Colonic mucosa (tissue), 4 donors: Measurements from ENCODE around the gene CSNK1D. TPM values are rescaled to one million over a fixed set of nuclear protein-coding genes. Genes with fewer than 3 reads are reported as not detected.
"Not testable (repeated sequence)": the region's sequence is repeated elsewhere in the genome, so short reads cannot be mapped to it uniquely, and the experiment has no call there.

ENCODE experiments used
- DNase-seq: peaks from one replicate; pipeline ENCODE4 v3.0.0-alpha.2; 2020
- H3K27ac ChIP-seq: fragments of 200-600 bp; one replicate; pipeline ENCODE4 v1.8.0; 2021
- H3K27me3 ChIP-seq: fragments of 200-600 bp; one replicate; pipeline ENCODE4 v1.8.0; 2021
- H3K36me3 ChIP-seq: fragments of 200-600 bp; one replicate; pipeline ENCODE4 v1.8.0; 2021
- H3K4me1 ChIP-seq: fragments of 200-600 bp; one replicate; pipeline ENCODE4 v1.8.0; 2021; ENCODE audit warnings: mild to moderate bottlenecking
- H3K4me3 ChIP-seq: fragments of 200-600 bp; one replicate; pipeline ENCODE4 v1.8.0; 2021
- H3K9ac ChIP-seq, 2 donors: one replicate each; pipeline ENCODE4 v1.7.0; 2013; ENCODE audit warnings: control low read depth in 2 of 2, low read depth in 2 of 2, low read length in 2 of 2
- H3K9me3 ChIP-seq: fragments of 200-600 bp; one replicate; pipeline ENCODE4 v1.8.0; 2021
- intact Hi-C: fragments of 100-400 bp; cut with DNase I; formaldehyde crosslinking; loops from one replicate; pipeline ENCODE4 v1.14.1; 2022
- microRNA-seq: library from miRNA; unstranded; fragments of <30 nt; microRNA quantifications from one replicate; pipeline ENCODE4, GENCODE V29; 2019
- total RNA-seq, 2 donors: library from RNA; stranded (reverse); fragmentation: NEBNext Ultra II Directional in 1 of 2; extraction: Animal tissue kit (Norgen Biotek cat#: 25700) in 1 of 2; gene quantifications; one replicate each; pipeline ENCODE4 v1.2.1, GENCODE V29; 2021
- TF ChIP-seq, protein P1 (sequence below): fragments of 200-600 bp; IDR thresholded peaks from one replicate; pipeline ENCODE4 v1.8.0; 2022; ENCODE audit warnings: antibody characterized with exemption, mild to moderate bottlenecking
- donor health status: healthy.
- donor health status: DM: no; HTN: no; CAD: no.
- donor health status: DM: no; HTN: no; CAD: no.

CSNK1D gene
- total RNA-seq, 2 donors from 2014 or later = 136 to 138 TPM

DNA sequence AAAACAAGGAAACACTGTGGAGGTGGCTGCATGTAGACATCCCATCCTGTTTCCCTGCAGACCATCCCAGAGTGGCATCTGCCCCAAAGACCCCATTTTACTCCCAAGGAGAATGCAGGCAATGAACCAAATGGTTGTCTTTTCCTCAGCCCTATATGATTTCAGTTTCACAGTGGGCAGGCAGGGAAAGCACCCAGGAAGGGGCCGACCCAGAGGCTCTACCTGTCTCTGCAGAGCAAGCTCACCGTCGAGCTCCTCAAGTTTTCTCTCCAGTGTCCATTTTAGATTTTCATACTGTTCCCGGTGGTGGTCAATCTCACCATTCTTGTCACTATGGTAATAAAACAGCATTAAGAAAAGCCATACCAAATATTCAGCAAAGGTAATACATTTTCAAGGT lies 75.4 kb downstream of the CSNK1D start:
- Histone ChIP-seq H3K9me3 (no peaks in the 10 kb centered on the region), H3K9ac (no peak overlapping the region), H3K4me3 (no peak overlapping the region), H3K4me1 (no peaks in the 10 kb centered on the region), H3K27ac (no peak overlapping the region), H3K27me3 (no peaks in the 10 kb centered on the region), H3K36me3 (no peaks in the 10 kb centered on the region)
- intact Hi-C loops = no loop called here
- DNase-seq = no peak
- TF ChIP-seq, protein P1, sequence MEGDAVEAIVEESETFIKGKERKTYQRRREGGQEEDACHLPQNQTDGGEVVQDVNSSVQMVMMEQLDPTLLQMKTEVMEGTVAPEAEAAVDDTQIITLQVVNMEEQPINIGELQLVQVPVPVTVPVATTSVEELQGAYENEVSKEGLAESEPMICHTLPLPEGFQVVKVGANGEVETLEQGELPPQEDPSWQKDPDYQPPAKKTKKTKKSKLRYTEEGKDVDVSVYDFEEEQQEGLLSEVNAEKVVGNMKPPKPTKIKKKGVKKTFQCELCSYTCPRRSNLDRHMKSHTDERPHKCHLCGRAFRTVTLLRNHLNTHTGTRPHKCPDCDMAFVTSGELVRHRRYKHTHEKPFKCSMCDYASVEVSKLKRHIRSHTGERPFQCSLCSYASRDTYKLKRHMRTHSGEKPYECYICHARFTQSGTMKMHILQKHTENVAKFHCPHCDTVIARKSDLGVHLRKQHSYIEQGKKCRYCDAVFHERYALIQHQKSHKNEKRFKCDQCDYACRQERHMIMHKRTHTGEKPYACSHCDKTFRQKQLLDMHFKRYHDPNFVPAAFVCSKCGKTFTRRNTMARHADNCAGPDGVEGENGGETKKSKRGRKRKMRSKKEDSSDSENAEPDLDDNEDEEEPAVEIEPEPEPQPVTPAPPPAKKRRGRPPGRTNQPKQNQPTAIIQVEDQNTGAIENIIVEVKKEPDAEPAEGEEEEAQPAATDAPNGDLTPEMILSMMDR = no peak

DNA sequence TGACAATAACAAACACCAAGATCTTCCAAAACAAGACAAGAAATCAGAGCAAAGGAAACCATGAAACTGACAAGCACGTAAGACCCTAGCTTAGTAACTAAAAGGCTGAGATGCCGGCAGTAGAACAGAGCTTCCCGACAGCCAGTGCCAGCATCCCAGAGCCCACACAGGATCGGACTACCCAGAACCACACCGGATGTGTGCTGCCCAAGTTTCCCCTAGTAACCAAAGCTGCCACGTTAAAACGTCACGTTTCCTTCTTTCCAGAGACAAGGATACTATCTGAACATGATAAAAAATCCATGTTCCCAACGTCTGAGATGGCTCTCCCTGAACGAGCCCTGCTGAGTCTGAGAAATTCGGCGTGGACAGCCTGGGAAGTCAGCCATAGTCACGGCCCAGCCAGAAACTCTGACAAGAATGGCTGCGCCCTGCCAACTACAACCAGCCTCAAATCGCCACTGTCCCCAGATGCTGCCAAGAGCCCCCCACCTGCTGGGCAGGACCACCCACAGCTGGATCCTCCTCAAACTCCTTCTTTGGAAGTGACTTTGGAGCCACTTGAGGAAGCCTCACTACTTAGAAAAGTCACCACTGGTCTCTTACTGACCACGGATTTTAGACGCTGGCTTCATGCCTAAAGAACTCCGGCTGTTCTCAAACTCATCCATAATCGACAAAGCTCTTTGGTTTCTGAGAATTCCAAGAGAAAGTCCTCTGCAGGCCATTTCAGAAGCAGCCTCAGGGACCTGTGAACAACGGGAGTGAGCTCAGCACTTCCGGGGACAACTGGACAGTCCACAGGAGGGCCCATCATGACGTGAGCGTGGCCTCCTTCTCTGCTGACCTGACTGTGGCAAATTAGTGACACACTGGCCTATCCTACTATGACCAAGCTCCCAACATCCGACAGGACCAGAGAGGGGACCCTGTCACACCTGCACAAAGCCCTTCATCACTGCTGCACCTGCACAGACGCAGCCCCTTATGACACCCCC lies 77.5 kb downstream of the CSNK1D start:
- Histone ChIP-seq H3K36me3 (no peaks in the 10 kb centered on the region), H3K27ac (peak overlapping the region; percentile 24), H3K9me3 (no peaks in the 10 kb centered on the region), H3K9ac (no peak overlapping the region), H3K27me3 (no peaks in the 10 kb centered on the region), H3K4me3 (no peak overlapping the region), H3K4me1 (no peaks in the 10 kb centered on the region)
- DNase-seq = no peak
- intact Hi-C loops = no loop called here
- TF ChIP-seq, protein P1 = no peak

DNA sequence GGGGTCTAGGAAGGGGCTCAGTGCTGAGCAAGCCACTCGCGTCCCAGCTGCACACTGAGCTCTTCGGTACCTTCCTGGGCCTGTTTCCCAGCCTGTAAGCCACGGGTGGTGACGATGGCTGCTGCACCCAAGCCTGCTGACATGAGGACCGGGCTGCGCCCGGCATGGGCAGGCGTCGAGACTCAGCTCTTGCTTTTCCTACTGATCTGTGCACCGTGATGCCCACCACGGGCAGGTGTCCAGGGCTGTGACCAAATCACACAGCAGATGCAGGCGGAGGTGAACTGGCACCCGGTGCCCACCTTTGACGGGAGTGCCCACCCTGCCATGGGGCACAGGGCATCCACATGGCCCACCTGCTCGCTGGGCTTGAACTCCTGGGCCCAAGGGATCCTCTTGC lies 78.7 kb downstream of the CSNK1D start:
- Histone ChIP-seq H3K27me3 (no peaks in the 10 kb centered on the region), H3K4me1 (no peaks in the 10 kb centered on the region), H3K4me3 (no peak overlapping the region), H3K27ac (no peak overlapping the region), H3K9me3 (no peaks in the 10 kb centered on the region), H3K9ac (no peak overlapping the region), H3K36me3 (no peaks in the 10 kb centered on the region)
- DNase-seq = no peak
- intact Hi-C loops = no loop called here
- TF ChIP-seq, protein P1 = no peak

DNA sequence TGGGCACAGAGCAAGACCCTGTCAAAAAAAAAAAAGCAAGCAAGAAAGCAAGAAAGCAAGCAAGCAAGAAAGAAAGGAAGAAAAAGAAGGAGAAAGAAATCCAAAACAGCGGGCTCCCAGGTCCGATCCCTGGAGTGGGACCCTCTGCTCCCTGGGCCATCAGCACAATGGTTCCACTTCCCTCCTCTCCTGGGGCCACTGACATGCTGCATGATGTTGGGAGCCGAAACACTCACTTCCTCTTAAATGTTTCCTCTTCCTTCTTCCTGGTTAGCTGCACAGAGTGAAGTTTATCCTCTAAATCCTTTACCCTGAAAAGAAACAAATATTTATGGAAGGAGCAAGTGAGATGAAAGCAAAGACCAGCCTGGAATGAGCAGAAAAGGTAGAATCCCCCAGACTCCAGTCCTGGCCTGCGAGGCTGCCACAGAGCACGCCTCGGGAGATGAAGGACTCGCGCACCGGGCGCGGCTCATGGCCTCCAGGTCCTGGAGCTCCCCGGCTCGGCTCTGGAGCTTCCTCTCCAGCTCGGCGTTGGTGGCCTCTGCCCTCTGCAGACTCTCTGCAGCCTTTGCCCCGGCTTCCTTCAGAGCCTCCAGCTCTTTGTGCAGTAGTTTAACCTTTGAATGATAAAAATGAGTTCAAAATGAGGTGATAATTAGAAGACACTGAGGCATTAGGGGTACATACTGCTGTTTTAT lies 79.8 kb downstream of the CSNK1D start:
- H3K27ac ChIP-seq = peak overlapping the region; percentile 66
- peak; percentile 78 for DNase-seq
- H3K36me3 ChIP-seq = no peaks in the 10 kb centered on the region

DNA sequence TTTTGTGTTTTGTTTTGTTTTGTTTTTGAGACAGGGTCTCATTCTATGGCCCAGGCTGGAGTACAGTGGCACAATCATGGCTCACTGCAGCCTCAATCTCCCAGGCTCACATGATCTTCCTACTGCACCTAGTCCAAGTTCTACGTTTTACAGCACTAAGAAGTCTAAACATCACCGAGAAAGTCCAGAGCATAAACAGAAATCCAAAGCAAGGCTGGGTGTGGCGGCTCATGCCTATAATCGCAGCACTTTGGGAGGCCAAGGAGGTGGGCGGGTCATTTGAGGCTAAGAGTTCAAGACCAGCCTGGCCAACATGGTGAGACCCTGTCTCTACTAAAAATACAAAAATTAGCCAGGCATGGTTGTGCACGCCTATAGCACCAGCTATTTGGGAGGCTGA lies 80.5 kb downstream of the CSNK1D start:
- peak; percentile 61 for DNase-seq

More for the DNA sequence above, 79.8 kb downstream of the CSNK1D start:
- intact Hi-C loops = no loop called here
- Histone ChIP-seq H3K27me3 (no peaks in the 10 kb centered on the region), H3K4me3 (no peak overlapping the region), H3K9me3 (no peaks in the 10 kb centered on the region), H3K9ac (no peak overlapping the region), H3K4me1 (no peaks in the 10 kb centered on the region)
- TF ChIP-seq, protein P1 = no peak

More for the DNA sequence above, 80.5 kb downstream of the CSNK1D start:
- intact Hi-C loops, H3K9me3 ChIP-seq, H3K36me3 ChIP-seq, H3K27me3 ChIP-seq, H3K9ac ChIP-seq, H3K4me3 ChIP-seq, H3K4me1 ChIP-seq: not testable (repeated sequence)
- H3K27ac ChIP-seq = peak overlapping the region; percentile 66

Small RNA genes lying within 50 kb of the gene (microRNA-seq; reads per million reads assigned to microRNA genes)
- gene MIR6787 = not detected

Other genes starting within 250 kb of the CSNK1D start
- 10 to 100 TPM in 1 of 2 donors, 1 to 10 TPM in 1; 7.0 to 16.6 TPM for gene RAC3, start 242.0 kb downstream of the CSNK1D start, total RNA-seq
- gene DCXR, start 236.0 kb downstream of the CSNK1D start, total RNA-seq = 100 to 1,000 TPM; 115 to 183 TPM
- gene RFNG, start 221.9 kb downstream of the CSNK1D start, total RNA-seq = 10 to 100 TPM; 30.6 to 32.1 TPM
- 100 to 1,000 TPM in 1 of 2 donors, 10 to 100 TPM in 1; 70.8 to 129 TPM for gene GPS1, start 221.8 kb downstream of the CSNK1D start, total RNA-seq
- 100 to 1,000 TPM; 113 to 253 TPM for gene DUS1L, start 207.9 kb downstream of the CSNK1D start, total RNA-seq
- 100 to 1,000 TPM; 168 to 198 TPM for gene FASN, start 175.5 kb downstream of the CSNK1D start, total RNA-seq
- 10 to 100 TPM; 24.5 to 46.1 TPM for gene CCDC57, start 60.9 kb downstream of the CSNK1D start, total RNA-seq
- gene SLC16A3, start 44.7 kb downstream of the CSNK1D start, total RNA-seq = 100 to 1,000 TPM; 148 to 298 TPM
- gene CD7, start 43.9 kb upstream of the CSNK1D start, total RNA-seq = 1 to 10 TPM; 4.2 to 5.0 TPM
- gene SECTM1, start 60.1 kb upstream of the CSNK1D start, total RNA-seq = 10 to 100 TPM; 29.1 to 76.3 TPM
- not detected for gene TEX19, start 85.5 kb upstream of the CSNK1D start, total RNA-seq
- gene UTS2R, start 98.1 kb upstream of the CSNK1D start, total RNA-seq = not detected
- gene HEXD, start 144.6 kb upstream of the CSNK1D start, total RNA-seq = 10 to 100 TPM; 26.3 to 31.4 TPM
- gene OGFOD3, start 144.9 kb upstream of the CSNK1D start, total RNA-seq = 10 to 100 TPM; 23.3 to 40.8 TPM
- gene CYBC1, start 177.1 kb upstream of the CSNK1D start, total RNA-seq = 10 to 100 TPM; 58.4 to 79.0 TPM
- gene NARF, start 185.0 kb upstream of the CSNK1D start, total RNA-seq = 10 to 100 TPM; 68.7 to 75.5 TPM
- 10 to 100 TPM; 34.8 to 44.5 TPM for gene FOXK2, start 246.0 kb upstream of the CSNK1D start, total RNA-seq